GM21526 (cell line): ENCODE measurements around the gene PHIP.
"Not testable (repeated sequence)": the region's sequence is repeated elsewhere in the genome, so short reads cannot be mapped to it uniquely, and the experiment has no call there.

Experiments
- ATAC-seq: cut with Tn5 transposase; IDR thresholded peaks from one replicate; pipeline ENCODE4 v1.9.1; 2021; ENCODE audit warnings: moderate library complexity; ENCODE audit not compliant: unreplicated experiment, low FRiP score

Gene PHIP

DNA sequence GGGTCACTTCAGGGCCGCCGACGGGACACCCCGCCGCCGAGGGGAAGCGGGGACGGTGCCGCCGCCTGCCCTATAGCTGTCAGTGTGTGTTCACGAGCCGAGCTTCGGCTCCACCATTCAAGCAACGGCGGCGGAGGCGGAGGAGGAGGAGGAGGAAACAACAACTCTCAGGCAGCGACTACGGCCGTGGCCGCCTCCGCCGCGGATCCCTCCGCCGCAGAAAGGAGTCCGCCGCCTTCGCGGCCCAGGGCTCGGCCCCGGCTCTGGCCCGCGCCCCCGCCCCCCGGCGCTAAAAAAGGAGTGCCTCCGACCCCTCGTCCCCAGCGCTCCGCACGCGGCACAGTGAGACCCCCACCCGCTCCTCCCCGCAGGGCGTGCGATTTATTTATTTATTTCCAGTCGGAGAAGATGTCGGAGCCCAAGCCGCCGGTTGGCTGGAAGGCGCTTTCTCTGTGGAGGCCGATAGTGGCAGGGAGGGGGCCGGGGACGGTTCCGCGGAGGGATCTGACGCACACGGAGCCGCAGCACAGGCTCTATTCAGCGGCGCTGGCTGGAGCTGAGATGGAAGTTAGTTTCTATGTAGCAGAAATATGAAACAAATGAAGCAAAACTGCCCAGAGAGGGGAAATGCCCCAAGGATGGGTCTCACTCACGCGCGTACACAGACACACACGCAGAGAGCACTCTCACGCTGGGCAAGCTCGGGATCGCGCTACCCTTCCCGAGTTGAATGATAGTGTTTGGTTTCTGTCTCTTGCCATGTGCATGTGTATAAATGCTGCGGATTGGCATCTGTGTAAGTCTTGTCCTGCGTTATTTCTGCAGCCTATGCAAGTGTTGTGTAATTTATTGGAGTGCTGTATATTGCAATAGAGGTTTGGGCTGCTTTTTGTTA lies at the start of gene PHIP:
TSS of gene PHIP (minus strand) at position 180 of the 895 bp plus-strand sequence. CDS start 186 bp downstream, outside the sequence.
- peak; percentile 72 for ATAC-seq

DNA sequence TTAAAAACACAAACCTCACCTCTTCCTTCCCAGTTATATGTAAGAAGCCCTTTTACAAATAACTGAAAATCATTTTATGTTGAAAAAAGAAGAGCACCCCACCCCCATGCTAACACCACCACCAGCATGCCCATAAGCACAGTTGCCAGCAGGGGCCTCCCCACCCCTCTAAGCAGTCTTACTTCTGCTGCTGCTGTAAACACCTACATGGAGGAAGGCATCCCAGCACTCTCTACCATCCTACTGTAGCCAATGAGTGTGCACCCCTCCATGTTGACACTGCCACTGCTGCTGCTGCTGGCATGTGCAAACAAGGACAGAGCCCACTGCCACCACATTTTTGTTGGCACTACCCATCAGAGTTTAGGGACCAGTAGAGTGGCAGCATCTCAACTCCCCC lies 49.6 kb upstream of the PHIP start:
- ATAC-seq, result no peak

DNA sequence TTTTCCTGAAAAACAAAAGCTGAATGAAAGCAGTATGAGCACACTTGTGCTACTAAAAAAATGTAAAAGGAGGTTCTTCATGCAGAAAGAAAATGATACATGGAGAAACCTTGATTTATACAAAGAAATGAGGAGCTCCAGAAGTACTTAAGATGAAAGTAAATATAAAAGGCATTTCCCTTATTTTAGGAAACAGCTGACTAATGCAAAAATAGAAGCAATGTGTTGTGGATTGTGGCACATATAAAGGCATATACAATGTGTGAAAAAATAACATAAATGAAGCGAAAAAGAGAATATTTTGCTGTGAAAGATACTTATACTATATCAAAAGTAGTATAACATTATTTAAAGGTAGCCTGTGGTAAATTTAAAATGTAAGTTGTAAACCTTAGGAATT lies 41.2 kb upstream of the PHIP start:
- no peak for ATAC-seq

DNA sequence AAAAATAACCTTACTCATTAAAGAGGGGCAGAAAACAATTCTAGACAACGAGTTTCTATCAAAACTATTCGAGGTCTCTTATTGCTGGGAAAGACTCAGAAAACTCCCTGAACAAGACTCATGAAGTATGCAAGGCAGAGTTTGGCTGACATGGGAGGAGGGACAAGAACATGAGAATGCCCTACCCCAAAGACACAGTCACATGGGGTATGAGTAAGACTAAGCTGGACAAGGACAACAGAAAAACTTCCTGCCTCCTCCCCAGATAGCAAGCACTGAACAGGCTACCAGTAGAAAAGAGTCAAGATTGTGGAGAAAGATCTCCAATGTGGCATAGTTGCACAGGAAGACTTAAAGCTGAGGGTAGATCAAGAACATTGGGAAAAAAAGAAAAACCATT lies 39.7 kb upstream of the PHIP start:
- no peak for ATAC-seq

DNA sequence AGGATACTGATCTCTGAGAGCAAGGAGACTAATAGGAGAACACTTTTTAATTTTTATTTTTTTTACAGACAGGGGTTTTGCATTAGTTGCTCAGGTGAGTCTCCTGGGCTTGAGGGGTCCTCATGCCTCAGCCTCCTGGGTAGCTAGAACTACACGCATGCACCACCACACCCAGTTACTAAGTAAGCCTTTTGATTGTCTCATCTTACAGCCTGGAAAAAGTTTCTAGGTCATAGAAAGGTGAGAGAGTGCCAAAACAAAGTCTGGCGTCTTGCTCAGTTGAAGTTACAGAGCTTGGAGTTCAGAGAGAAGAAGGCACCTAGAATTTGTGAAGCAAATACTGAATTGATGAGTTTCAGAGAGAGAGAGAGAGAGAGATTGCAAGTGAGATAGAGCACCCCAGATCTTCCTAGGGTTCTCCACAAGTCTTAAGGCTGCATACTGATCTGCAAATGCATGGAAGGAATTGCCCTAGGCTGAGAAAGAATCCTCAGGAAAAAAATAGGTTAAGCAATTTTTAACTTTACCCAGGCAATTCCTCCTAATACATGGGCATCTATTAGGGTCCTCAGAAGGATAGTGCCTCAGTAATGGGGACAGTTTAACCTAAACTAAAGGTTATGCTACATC lies 37.6 kb upstream of the PHIP start:
- no peak for ATAC-seq

DNA sequence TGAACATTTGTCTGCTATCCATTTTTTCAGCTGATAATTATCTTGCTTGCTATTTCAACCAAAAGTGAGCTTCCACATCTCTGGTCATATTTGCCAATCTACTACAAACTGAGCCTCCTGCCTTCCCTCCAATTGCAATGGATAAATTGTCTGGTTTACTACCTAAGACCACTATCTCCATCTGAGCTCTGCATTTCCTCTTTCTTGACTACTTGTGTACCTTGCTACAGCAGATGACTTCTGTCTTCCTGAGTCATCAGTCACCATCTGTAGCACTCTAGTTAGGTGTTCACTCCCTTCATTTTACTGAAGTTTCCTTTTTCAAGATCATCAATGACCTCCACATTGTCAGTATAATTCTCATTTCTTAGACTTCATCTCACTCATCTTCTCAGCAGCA lies 33.5 kb upstream of the PHIP start:
- no peak for ATAC-seq

DNA sequence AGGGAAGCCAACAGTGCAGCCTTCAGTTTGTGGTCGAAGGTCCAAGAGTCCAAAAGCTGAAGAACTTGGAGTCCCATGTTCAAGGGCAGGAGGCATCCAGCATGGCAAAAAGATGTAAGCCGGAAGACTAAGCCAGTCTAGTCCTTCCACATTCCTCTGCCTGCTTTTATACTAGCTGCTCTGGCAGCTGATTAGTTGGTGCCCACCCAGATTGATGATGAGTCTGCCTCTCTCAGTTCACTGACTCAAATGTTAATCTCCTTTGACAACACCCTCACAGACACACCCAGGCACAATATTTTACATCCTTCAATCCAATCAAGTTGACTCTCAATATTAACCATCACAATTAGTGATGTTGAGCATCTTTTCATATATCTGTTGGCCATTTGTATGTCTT lies 23.1 kb upstream of the PHIP start:
- ATAC-seq, result no peak

DNA sequence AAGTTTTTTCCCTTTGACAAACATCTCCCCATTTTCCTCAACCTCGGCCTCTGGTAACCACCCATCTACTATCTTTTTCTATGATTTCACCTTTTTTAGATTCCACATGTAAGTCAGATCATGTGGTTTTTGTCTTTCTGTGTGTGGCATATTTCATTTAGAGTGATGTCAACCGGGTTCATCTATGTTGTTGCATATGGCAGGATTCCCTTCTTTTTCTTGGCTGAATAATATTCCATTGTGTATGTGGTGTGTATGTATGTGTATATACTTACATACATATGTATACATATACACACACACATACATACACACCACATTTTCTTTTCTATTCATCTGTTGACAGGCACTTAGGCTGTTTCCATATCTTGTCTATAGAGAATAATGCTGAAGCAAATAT lies 22.2 kb upstream of the PHIP start:
- ATAC-seq, result no peak

DNA sequence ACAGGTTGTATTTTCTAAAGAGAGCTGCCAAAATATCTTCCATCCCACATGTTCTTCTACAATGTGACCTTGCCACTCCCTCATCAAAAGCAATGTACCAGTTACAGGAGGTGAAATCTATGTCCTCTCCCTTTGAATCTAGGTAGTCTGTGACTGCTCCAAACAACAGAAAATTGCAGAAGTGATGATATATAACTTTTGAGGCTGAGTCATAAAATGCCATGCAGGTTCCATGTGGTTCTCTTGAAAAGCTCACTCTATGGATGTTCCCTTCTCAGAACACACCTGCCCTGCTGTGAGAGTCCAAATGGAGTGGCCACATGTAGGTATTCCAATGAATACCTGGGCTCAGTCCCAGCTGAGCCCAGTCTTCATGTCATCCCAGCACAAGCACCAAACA lies 16.9 kb upstream of the PHIP start:
- no peak for ATAC-seq

DNA sequence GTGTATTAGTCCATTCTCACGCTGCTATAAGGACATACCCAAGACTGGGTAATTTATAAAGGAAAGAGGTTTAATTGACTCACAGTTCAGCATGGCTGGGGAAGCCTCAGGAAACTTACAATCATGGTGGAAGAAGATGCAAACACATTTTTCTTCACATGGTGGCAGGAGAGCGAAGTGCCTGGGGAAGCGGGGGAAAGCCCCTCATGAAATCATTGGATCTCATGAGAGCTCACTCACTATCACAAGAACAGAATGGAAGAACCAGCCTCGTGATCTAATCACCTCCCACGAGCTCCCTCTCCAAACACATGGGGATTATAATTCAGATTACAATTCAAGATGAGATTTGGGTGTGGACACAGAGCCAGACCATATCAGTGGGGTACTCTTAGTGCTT lies 13.7 kb upstream of the PHIP start:
- not testable (repeated sequence) for ATAC-seq

DNA sequence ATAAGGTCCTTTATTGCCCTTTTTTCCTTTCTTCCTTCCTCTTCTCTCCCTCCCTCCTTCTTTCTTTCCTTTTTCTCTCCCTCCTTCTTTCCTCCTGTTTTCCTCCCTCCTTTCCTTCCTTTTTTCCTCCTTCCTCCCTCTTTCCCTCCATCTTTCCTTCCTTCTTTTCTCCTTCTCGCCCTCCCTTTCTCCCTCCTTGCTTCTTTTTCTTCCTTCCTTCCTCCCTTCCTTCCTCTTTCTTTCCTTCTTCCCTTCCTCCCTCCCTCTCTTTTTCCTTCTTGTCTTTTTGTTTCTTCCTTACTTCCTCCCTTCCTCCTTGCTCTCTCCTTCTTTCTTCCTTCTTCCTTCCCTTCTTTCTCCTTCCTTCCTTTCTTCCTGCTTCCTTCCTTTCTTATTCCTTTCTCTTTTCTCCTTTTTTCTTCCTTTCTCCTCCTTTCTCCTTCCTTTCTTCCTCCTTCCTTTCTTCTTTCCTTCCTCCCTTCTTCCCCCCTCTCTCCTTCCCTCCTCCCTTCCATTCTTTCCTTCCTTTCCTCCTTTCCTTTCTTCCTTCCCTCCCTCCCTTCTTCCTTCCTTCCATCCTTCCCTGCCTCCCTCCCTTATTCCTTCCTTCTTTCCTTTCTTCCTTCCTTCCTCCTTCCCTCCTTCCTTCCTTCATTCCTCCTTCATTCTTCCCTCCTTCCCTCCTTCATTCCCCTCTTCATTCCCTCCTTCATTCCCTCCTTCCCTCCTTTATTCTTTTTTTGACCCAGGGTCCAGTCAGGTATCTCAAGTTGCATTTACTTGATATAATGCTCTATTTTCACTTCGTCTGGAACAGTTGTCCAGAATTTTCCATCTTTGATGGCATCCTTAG lies 11.7 kb upstream of the PHIP start:
- no peak for ATAC-seq

DNA sequence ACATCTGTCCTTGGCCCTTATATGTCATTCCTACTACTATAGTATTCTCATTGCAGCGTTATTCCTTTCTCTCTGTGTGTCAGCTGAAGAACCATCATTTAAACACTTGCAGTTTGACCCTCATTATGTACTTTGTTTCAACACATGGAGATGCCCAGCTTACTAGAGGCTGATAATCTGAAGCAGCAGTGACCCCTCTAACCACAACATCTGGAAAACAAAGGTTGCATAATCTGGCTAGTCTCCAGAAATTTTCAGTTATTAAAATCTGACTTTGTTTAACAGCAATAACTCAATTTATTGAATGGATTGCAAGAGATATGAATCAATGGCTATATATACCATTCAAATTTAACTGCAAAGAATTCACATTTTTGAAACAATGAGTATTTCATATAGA lies 6.6 kb upstream of the PHIP start:
- no peak for ATAC-seq

DNA sequence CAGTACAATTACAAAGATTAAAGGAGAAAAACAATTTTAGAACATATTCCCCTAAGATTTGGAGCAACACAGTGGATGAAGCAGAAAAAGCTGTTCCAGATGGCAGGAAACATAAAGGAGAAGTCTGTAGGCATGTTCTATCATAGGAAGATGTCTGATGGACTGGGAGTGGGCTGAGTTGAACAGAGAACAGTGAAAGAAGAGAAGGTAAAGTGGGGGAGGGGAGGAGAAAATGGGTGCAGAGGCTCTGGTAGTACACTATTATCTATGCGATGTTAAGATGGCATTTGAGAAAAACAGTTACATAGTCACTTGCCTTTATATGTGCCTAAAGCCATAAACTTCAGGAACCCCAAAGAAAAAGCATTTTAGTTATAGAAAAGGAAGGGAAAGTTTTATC lies 4.2 kb upstream of the PHIP start:
- ATAC-seq, result no peak

DNA sequence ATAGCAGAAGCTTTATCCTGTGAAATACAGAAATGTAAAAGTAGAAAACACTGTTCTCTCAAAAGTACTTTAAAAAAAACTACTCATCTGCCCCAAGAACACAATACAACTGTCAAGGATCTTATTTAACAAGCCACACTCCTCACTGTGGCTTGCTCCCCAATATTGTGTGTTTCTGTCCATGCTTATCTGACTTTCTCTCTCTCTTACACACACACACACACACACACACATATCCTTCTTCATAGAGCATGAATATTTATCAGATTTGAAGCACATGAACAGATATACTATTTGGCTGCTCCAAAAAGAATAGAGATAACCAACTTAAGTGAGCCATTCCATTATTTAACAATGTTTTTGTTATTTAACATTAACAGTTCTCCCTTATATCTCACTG lies 3.6 kb upstream of the PHIP start:
- no peak for ATAC-seq

DNA sequence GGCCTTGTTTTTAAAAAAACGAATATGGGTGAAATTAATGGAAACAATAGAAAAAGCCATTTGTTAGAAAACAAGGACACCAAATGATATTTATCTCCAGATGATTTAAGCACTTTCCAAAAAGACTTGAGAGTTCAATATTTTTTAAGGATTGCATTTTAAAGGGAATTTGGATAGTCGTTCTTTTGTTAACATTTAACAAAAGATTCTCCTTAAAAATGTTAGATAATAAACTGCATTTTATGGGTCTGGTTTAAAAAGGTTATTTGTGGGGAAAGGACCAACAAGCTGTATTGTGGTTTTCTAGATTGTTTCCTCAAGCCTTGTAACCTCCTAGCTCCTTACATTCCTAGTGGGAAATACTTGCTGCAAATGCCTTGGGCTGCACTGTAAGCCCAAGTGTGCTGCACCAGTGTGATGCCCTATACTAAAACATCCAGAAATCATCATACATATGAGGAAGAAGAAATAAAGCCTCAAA lies 1.5 kb upstream of the PHIP start:
- ATAC-seq, result no peak

DNA sequence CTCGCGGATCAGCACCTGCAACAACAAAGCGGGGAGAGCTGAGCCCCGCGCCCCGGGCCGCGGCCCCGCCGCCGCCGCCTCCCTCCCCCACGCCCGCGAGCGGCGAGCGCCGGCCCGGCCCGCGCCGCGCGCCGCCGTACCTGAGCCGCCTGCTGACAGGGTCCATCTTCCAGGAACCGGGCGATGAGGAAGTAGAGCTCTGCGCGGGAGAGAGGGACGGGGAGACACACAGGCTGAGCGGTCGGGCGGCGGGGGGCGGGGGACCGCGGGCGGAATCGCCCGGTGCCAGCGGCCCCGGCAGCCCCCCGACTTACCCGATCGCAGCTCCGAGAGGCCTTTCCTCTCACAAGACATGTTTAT lies 359 bp downstream of the PHIP start:
- ATAC-seq, result peak; percentile 18

DNA sequence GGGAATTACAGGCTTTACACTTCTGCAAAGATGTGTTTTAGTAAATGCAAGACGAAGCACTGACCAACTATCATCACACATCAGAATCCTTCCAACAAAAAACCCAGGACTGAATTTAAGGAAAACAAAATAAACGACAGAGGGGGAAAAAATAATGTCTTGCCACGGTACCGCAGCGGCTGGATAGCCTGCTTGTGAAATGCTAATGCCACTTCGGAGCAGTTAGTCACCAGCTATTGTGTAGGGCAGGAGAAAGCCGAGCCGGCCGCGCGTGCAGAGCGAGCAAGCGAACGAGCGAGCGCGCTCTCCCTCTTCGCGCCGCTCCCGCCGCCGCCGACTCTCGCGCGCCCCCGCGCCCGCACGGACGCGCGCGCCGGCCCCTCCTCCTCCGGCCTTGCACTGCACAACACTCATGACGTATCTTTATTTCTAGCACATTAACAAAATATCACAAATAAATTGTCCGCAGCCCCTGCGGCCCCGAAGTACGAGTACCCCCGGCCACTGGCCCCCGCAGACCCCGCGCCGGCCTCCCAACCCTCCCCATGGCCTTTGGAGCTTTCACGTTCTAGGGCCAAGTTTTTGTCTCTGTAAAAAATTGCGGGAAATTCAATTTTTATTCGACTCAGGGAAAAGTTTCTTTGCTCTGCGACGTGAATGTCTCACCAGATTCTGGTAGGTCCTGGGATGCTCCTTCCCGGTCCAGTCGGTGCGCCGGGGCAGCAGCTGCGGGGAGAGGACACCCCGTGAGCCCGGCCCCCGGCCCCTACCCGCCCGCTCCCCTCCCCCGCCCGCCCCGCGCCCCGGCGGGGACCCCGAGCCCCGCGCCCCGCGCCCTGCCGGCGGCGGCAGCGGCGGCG lies 1.0 kb downstream of the PHIP start:
- ATAC-seq, result peak; percentile 55

DNA sequence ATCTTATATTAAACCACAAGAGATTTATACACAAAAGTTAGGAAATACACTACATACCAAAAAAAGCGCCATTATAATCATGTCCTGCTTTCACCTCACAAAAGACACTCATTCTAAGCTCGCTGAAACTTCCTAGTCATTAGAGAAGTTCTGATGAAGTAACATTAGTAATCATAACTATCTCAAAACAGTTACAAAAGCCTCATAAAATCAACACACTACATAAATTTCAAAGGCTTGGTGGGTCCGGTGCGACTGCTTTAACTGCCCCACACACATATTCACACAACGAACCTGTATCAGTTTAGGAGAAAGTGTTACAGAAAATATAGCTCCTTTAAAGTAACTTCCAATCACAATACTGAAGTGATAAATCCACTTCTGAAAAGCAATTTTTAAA lies 1.9 kb downstream of the PHIP start:
- ATAC-seq, result no peak

DNA sequence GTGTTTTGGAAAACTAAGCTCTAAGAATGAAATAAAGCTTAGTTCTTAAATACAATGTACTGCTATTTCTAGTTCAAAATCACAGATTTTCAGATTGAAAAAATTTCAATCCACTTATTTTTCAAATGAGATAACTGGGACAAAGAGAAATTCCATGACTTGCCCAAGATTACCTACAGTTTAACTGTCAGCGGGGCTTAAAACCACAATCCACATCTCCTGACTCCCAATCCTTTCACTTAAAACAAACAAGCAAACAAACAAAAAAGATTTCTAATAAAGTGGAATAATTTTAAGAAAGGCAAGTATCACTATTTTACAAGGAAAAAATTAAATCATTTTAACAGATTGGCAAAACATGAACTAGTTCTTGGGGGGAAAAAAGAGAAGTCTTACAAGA lies 4.2 kb downstream of the PHIP start:
- no peak for ATAC-seq

DNA sequence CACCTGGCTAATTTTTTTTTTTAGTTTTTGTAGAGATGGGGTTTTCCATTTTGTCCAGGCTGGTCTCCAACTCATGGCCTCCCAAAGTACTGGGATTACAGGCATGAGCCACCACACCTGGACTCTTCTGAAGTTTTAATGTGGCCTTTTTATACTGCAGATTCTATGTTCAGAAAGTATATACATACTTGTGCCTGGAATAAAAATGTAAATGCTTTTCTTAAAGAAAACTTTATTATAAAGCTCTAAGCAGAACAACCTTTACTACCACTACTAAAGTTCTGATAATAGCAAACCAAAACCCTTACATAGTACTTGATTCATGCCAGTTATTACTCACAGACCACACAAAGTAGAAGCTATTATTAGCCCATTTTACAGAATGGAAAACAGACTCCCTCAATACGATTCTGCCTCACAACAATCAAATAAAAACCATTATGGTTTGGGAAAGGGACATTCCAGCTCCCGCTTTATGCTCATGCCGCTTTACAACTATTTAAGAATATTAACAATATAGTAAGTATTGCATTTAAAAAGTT lies 5.3 kb downstream of the PHIP start:
- no peak for ATAC-seq
